PC-3 (cell line): Measurements from ENCODE around the gene EBPL.

Experiments used
- EZH2 ChIP-seq: fragments of 300-600 bp; sonication (generic); IDR thresholded peaks from one replicate; pipeline ENCODE4 v1.6.1; 2017; ENCODE audit warnings: antibody characterized with exemption, mild to moderate bottlenecking, low read length; ENCODE audit not compliant: unreplicated experiment
- EZH2phosphoT487 ChIP-seq: fragments of 300-600 bp; sonication (generic); IDR thresholded peaks from 2 replicates; pipeline ENCODE4 v1.6.1; 2018; ENCODE audit warnings: mild to moderate bottlenecking, antibody characterized with exemption, low read length, borderline replicate concordance
- TF ChIP-seq, protein P1 (sequence below): fragments of 300-600 bp; sonication (generic); conservative IDR thresholded peaks from 2 replicates; pipeline ENCODE4 v1.5.1; 2017; ENCODE audit warnings: antibody characterized with exemption, low read depth, mild to moderate bottlenecking, low read length

GRCh38 chr13:49624229-49624628 lies 67.1 kb downstream of the EBPL start:
- TF ChIP-seq EZH2 = no peak
- TF ChIP-seq, protein P1, sequence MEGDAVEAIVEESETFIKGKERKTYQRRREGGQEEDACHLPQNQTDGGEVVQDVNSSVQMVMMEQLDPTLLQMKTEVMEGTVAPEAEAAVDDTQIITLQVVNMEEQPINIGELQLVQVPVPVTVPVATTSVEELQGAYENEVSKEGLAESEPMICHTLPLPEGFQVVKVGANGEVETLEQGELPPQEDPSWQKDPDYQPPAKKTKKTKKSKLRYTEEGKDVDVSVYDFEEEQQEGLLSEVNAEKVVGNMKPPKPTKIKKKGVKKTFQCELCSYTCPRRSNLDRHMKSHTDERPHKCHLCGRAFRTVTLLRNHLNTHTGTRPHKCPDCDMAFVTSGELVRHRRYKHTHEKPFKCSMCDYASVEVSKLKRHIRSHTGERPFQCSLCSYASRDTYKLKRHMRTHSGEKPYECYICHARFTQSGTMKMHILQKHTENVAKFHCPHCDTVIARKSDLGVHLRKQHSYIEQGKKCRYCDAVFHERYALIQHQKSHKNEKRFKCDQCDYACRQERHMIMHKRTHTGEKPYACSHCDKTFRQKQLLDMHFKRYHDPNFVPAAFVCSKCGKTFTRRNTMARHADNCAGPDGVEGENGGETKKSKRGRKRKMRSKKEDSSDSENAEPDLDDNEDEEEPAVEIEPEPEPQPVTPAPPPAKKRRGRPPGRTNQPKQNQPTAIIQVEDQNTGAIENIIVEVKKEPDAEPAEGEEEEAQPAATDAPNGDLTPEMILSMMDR = no peak
- no peak for TF ChIP-seq EZH2phosphoT487
